HCT116 (cell line): ENCODE results near the gene THSD7B. TPM values are rescaled to one million over a fixed set of nuclear protein-coding genes. Genes with fewer than 3 reads are reported as not detected.

ENCODE experiments used
- ATAC-seq: fragments of 200-7000 bp; cut with Tn5 transposase; 2 replicates; pipeline ENCODE4 v1.9.1; 2020; ENCODE audit warnings: mild to moderate bottlenecking, moderate library complexity
- BruUV-seq: library from RNA; stranded (reverse); fragments of 400-500 nt; replicated peaks from 2 replicates; lab custom pipeline; 2021; lab: Mats Ljungman, UMichigan
- CTCF ChIA-PET: fragments of 300-600 bp; sonication (Branson Sonifier 250); formaldehyde crosslinking; loops from one replicate; lab custom pipeline; 2021; ENCODE audit warnings: antibody characterized with exemption; lab: Charles Lee
- POLR2A ChIA-PET: fragments of 300-600, 350-600 bp; sonication (Branson Sonifier 250); formaldehyde crosslinking; loops from one replicate; lab custom pipeline; 2021; ENCODE audit warnings: antibody characterized with exemption; lab: Charles Lee
- RAD21 ChIA-PET, 2 experiments: fragments of 300-600 bp; sonication (Branson Sonifier 250); formaldehyde crosslinking; loops; one replicate each; lab custom pipeline; 2023; ENCODE audit warnings: low total read pairs in 2 of 2; ENCODE audit not compliant: uncharacterized antibody in 2 of 2, unreplicated experiment in 2 of 2, low non-redundant PET in 1 of 2; lab: Charles Lee
- DNase-seq: peaks from one replicate; pipeline ENCODE4 v3.0.0-alpha.2; 2010; ENCODE audit warnings: low read depth, low spot score
- H2AFZ ChIP-seq: fragments of 200-600 bp; shearing (Covaris generic), sonication (generic); 2 replicates; pipeline ENCODE4 v1.6.1; 2017; ENCODE audit warnings: low read depth, mixed run types, mixed read lengths, antibody characterized with exemption, low read length; ENCODE audit not compliant: poor library complexity, severe bottlenecking
- H3K27ac ChIP-seq: 2 replicates; pipeline ENCODE4 v1.5.1; 2012; ENCODE audit warnings: low read depth, low read length
- H3K27me3 ChIP-seq: fragments of 200-600 bp; sonication (generic); 2 replicates; pipeline ENCODE4 v1.6.1; 2016; ENCODE audit warnings: mixed run types, low read length, mixed read lengths; ENCODE audit not compliant: insufficient read depth
- H3K36me3 ChIP-seq, 2 experiments: fragments of 200-500 bp in 1 of 2; fragments of 200-600 bp in 1 of 2; sonication (Bioruptor generic) in 1 of 2; sonication (generic) in 1 of 2; 2 replicates each; pipeline versions ENCODE4 v1.5.1 to v1.6.1; 2014 to 2016; ENCODE audit warnings: low read length in 2 of 2, inconsistent platforms in 1 of 2, mixed read lengths in 1 of 2, mixed run types in 1 of 2; ENCODE audit not compliant: insufficient read depth in 2 of 2, control insufficient read depth in 1 of 2
- H3K4me1 ChIP-seq, 2 experiments: fragments of 200-600 bp in 1 of 2; sonication (generic) in 1 of 2; 2 replicates each; pipeline versions ENCODE4 v1.5.1 to v1.6.1; 2012 to 2017; ENCODE audit warnings: low read length in 2 of 2, inconsistent platforms in 1 of 2, mild to moderate bottlenecking in 1 of 2, mixed read lengths in 1 of 2, mixed run types in 1 of 2, moderate library complexity in 1 of 2; ENCODE audit not compliant: insufficient read depth in 2 of 2, control insufficient read depth in 1 of 2
- H3K4me2 ChIP-seq: fragments of 200-600 bp; sonication (generic); 2 replicates; pipeline ENCODE4 v1.6.1; 2017; ENCODE audit warnings: mixed run types, low read length, mixed read lengths
- H3K4me3 ChIP-seq, 2 experiments: fragments of 200-600 bp in 1 of 2; sonication (generic) in 1 of 2; replicated peaks in 1 of 2; 2 replicates each; pipeline ENCODE4 v1.5.1; 2011 to 2016; ENCODE audit warnings: low read length in 2 of 2, control low read depth in 1 of 2, low read depth in 1 of 2, mild to moderate bottlenecking in 1 of 2, mixed read lengths in 1 of 2, mixed run types in 1 of 2
- H3K79me2 ChIP-seq: fragments of 200-600 bp; sonication (generic); 2 replicates; pipeline ENCODE4 v1.6.1; 2017; ENCODE audit warnings: mild to moderate bottlenecking, mixed run types, low read length, moderate library complexity, mixed read lengths; ENCODE audit not compliant: insufficient read depth
- H3K9ac ChIP-seq: fragments of 200-600 bp; sonication (generic); 2 replicates; pipeline ENCODE4 v1.6.1; 2016; ENCODE audit warnings: low read length, mixed read lengths
- H3K9me2 ChIP-seq: fragments of 200-600 bp; sonication (generic), shearing (Covaris generic); 2 replicates; pipeline ENCODE4 v1.6.1; 2017; ENCODE audit warnings: mixed run types, mild to moderate bottlenecking, moderate library complexity; ENCODE audit not compliant: insufficient read depth
- H3K9me3 ChIP-seq, 2 experiments: fragments of 200-500 bp in 1 of 2; fragments of 200-600 bp in 1 of 2; sonication (Bioruptor generic) in 1 of 2; sonication (generic) in 1 of 2; 2 replicates each; pipeline ENCODE4 v1.6.1; 2014 to 2017; ENCODE audit warnings: low read length in 2 of 2, mixed read lengths in 2 of 2, inconsistent platforms in 1 of 2, low read depth in 1 of 2, mild to moderate bottlenecking in 1 of 2, mixed run types in 1 of 2, moderate library complexity in 1 of 2; ENCODE audit not compliant: control insufficient read depth in 1 of 2, insufficient read depth in 1 of 2
- H4K20me1 ChIP-seq: fragments of 200-600 bp; sonication (generic), shearing (Covaris generic); 2 replicates; pipeline ENCODE4 v1.6.1; 2017; ENCODE audit warnings: mixed run types, mild to moderate bottlenecking, moderate library complexity; ENCODE audit not compliant: insufficient read depth
- CBX3 ChIP-seq: IDR thresholded peaks from 2 replicates; pipeline ENCODE4 v1.6.1; 2012; ENCODE audit warnings: low read depth
- CEBPB ChIP-seq: IDR thresholded peaks from 2 replicates; pipeline ENCODE4 v1.6.1; 2012; ENCODE audit warnings: low read depth
- ELF1 ChIP-seq: IDR thresholded peaks from 2 replicates; pipeline ENCODE4 v1.6.1; 2012; ENCODE audit warnings: low read depth, borderline replicate concordance
- EZH2 ChIP-seq: fragments of 200-600 bp; sonication (generic); IDR thresholded peaks from 2 replicates; pipeline ENCODE4 v1.6.1; 2017; ENCODE audit warnings: antibody characterized with exemption, mixed run types
- EZH2phosphoT487 ChIP-seq: fragments of 200-600 bp; IDR thresholded peaks from 2 replicates; pipeline ENCODE4 v1.6.1; 2018; ENCODE audit warnings: antibody characterized with exemption, borderline replicate concordance
- FOSL1 ChIP-seq: IDR thresholded peaks from 2 replicates; pipeline ENCODE4 v1.6.1; 2012; ENCODE audit warnings: low read depth
- POLR2A ChIP-seq: IDR thresholded peaks from 2 replicates; pipeline ENCODE4 v1.7.0; 2011; ENCODE audit warnings: borderline replicate concordance; ENCODE audit not compliant: insufficient read depth, insufficient read length; ENCODE audit errors: extremely low read depth
- POLR2AphosphoS5 ChIP-seq: IDR thresholded peaks from 2 replicates; pipeline ENCODE4 v1.6.1; 2011; ENCODE audit warnings: mild to moderate bottlenecking, low read depth, low read length, moderate library complexity
- SP1 ChIP-seq: IDR thresholded peaks from 2 replicates; pipeline ENCODE4 v1.6.1; 2012; ENCODE audit warnings: low read depth
- SRF ChIP-seq: IDR thresholded peaks from 2 replicates; pipeline ENCODE4 v1.6.1; 2012; ENCODE audit warnings: low read depth
- TCF7L2 ChIP-seq: IDR thresholded peaks from 2 replicates; pipeline ENCODE4 v1.7.0; 2011; ENCODE audit warnings: borderline replicate concordance, inconsistent platforms; ENCODE audit not compliant: insufficient read depth, insufficient read length; ENCODE audit errors: extremely low read depth
- ZNF274 ChIP-seq: fragments of 200-500 bp; sonication (Bioruptor generic); IDR thresholded peaks from 2 replicates; pipeline ENCODE4 v1.6.1; 2014; ENCODE audit warnings: mild to moderate bottlenecking, low read depth, low read length, inconsistent platforms
- intact Hi-C: fragments of 100-400 bp; cut with micrococcal nuclease; formaldehyde crosslinking; loops from 2 replicates; pipeline ENCODE4 v1.10.0; 2022
- total RNA-seq: library from RNA; stranded (reverse); gene quantifications from one replicate; pipeline ENCODE4 v1.2.1, GENCODE V29; 2021; ENCODE audit not compliant: unreplicated experiment
- TF ChIP-seq, protein P1 (sequence below), 3 experiments: fragments of 200-600 bp in 1 of 3; sonication (generic) in 1 of 3; IDR thresholded peaks in 2 of 3; conservative IDR thresholded peaks in 1 of 3; 2 replicates each; pipeline ENCODE4 v1.5.1; 2012 to 2017; ENCODE audit warnings: low read depth in 2 of 3, low read length in 2 of 3, antibody characterized with exemption in 1 of 3, borderline replicate concordance in 1 of 3, control low read depth in 1 of 3, mild to moderate bottlenecking in 1 of 3, mixed read lengths in 1 of 3, mixed run types in 1 of 3, moderate library complexity in 1 of 3; ENCODE audit not compliant: insufficient read depth in 1 of 3
- TF ChIP-seq, protein P2 (sequence below): IDR thresholded peaks from 2 replicates; pipeline ENCODE4 v1.6.1; 2012
- TF ChIP-seq, protein P3 (sequence below): IDR thresholded peaks from 2 replicates; pipeline ENCODE4 v1.6.1; 2012
- TF ChIP-seq, protein P4 (sequence below): IDR thresholded peaks from 2 replicates; pipeline ENCODE4 v1.6.1; 2012; ENCODE audit warnings: low read depth

THSD7B gene
- total RNA-seq, 1 experiment from 2014 or later, result not detected

DNA sequence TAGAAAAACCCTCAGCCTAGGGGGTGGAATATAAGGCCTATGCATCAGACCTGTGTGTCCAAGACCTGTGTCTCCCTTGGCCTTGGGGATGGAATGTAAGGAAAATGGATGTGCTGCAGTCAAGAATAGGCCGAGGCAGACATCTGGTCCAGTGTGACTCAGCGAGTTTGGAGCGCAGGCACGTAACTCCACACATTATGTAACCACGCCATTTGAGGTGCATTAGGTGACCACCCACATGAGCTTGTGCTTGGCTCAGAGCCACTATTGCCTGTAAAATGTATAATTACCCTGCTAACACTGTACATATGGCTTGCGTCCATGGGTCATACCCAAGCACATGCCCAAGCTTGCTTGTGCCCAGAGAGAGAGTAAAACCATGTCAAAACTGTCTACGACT, 618.0 kb downstream of the THSD7B start:
- no peak for DNase-seq
- H3K4me3 ChIP-seq, result no peak overlapping the region
- no peaks in the 10 kb centered on the region for H3K4me1 ChIP-seq
- POLR2A ChIA-PET, result no interaction called here
- CTCF ChIA-PET, result no interaction called here
- no peak overlapping the region for H3K4me2 ChIP-seq
- H3K79me2 ChIP-seq, result no peaks in the 10 kb centered on the region
- RAD21 ChIA-PET, result no interaction called here
- TF ChIP-seq SRF (no peak), POLR2AphosphoS5 (no peak), ZNF274 (no peak), ELF1 (no peak), TCF7L2 (no peak), CEBPB (no peak), EZH2 (no peak), SP1 (no peak), POLR2A (no peak), CBX3 (no peak), EZH2phosphoT487 (no peak), FOSL1 (no peak)
- TF ChIP-seq, protein P1, sequence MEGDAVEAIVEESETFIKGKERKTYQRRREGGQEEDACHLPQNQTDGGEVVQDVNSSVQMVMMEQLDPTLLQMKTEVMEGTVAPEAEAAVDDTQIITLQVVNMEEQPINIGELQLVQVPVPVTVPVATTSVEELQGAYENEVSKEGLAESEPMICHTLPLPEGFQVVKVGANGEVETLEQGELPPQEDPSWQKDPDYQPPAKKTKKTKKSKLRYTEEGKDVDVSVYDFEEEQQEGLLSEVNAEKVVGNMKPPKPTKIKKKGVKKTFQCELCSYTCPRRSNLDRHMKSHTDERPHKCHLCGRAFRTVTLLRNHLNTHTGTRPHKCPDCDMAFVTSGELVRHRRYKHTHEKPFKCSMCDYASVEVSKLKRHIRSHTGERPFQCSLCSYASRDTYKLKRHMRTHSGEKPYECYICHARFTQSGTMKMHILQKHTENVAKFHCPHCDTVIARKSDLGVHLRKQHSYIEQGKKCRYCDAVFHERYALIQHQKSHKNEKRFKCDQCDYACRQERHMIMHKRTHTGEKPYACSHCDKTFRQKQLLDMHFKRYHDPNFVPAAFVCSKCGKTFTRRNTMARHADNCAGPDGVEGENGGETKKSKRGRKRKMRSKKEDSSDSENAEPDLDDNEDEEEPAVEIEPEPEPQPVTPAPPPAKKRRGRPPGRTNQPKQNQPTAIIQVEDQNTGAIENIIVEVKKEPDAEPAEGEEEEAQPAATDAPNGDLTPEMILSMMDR (IDR thresholded peaks at IDR 0.05 in 2 of 3, conservative IDR thresholded peaks at IDR 0.05 in 1 of 3; ENCODE audit: borderline replicate concordance in 1 of 3, insufficient read depth in 1 of 3, low read depth in 2 of 3, low read length in 2 of 3), result no peak
- TF ChIP-seq, protein P2, sequence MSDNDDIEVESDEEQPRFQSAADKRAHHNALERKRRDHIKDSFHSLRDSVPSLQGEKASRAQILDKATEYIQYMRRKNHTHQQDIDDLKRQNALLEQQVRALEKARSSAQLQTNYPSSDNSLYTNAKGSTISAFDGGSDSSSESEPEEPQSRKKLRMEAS, result no peak
- TF ChIP-seq, protein P3, sequence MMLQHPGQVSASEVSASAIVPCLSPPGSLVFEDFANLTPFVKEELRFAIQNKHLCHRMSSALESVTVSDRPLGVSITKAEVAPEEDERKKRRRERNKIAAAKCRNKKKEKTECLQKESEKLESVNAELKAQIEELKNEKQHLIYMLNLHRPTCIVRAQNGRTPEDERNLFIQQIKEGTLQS, result no peak
- TF ChIP-seq, protein P4, sequence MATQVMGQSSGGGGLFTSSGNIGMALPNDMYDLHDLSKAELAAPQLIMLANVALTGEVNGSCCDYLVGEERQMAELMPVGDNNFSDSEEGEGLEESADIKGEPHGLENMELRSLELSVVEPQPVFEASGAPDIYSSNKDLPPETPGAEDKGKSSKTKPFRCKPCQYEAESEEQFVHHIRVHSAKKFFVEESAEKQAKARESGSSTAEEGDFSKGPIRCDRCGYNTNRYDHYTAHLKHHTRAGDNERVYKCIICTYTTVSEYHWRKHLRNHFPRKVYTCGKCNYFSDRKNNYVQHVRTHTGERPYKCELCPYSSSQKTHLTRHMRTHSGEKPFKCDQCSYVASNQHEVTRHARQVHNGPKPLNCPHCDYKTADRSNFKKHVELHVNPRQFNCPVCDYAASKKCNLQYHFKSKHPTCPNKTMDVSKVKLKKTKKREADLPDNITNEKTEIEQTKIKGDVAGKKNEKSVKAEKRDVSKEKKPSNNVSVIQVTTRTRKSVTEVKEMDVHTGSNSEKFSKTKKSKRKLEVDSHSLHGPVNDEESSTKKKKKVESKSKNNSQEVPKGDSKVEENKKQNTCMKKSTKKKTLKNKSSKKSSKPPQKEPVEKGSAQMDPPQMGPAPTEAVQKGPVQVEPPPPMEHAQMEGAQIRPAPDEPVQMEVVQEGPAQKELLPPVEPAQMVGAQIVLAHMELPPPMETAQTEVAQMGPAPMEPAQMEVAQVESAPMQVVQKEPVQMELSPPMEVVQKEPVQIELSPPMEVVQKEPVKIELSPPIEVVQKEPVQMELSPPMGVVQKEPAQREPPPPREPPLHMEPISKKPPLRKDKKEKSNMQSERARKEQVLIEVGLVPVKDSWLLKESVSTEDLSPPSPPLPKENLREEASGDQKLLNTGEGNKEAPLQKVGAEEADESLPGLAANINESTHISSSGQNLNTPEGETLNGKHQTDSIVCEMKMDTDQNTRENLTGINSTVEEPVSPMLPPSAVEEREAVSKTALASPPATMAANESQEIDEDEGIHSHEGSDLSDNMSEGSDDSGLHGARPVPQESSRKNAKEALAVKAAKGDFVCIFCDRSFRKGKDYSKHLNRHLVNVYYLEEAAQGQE, result no peak
- intact Hi-C loops, result no loop called here
- H2AFZ ChIP-seq, result no peak overlapping the region
- no peak overlapping the region for H3K9ac ChIP-seq
- H3K36me3 ChIP-seq, result no peaks in the 10 kb centered on the region
- no peaks in the 10 kb centered on the region for H3K27me3 ChIP-seq
- peaks cover 3 to 10% of the 10 kb centered on the region in 2 experiments; a peak in 2 of 4 replicates for H3K9me3 ChIP-seq
- H4K20me1 ChIP-seq, result no peaks in the 10 kb centered on the region
- H3K9me2 ChIP-seq, result no peaks in the 10 kb centered on the region
- H3K27ac ChIP-seq, result no peak overlapping the region
- no peak for ATAC-seq
- BruUV-seq, result no TSS peak
